Measurements from ENCODE around the gene TCF7L2. TPM values are rescaled to one million over a fixed set of nuclear protein-coding genes. Genes with fewer than 3 reads are reported as not detected.

Gene TCF7L2
- total and polyA plus RNA-seq, 8 donors: 6.7 to 179 (median 61.7) TPM

DNA sequence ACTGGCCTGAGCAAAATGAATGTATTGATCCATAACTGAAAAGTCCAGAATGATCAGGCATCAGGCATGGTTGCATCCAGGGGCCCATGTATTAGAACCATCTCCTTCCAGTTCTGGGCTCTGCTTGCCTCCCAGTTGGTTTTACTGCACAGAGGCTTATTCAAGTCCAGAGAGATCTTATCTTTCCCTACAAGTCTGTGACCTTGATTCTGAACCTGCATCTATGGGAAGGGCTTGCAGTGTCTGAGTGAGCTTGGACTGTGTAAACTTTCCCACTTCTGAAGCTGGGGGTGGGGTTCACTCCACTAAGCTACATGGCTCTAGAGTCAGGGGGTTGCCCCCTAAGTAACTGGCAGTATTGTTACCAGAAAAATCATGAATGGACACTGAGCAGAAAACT is 136.2 kb downstream of the TCF7L2 start:
- H3K27me3 ChIP-seq: no peaks in the 10 kb centered on the region
- H3K9me3 ChIP-seq: no peaks in the 10 kb centered on the region
- H3K36me3 ChIP-seq: peaks cover 0 to 6% (median 2%) of the 10 kb centered on the region in 4 donors
- peak in 1 of 2 donors; percentile 22 for DNase-seq
- intact Hi-C loops (cut with DNase I; ENCODE audit: low total_unique reads): no loop called here
- peak overlapping the region; percentile 26 to 85 (median 79) for H3K27ac ChIP-seq
- H3K4me3 ChIP-seq: no peak overlapping the region
- TF ChIP-seq POLR2AphosphoS5 (IDR thresholded peaks at IDR 0.05) (no peak), POLR2A (IDR thresholded peaks at IDR 0.05) (no peak), EP300 (IDR thresholded peaks at IDR 0.05) (no peak)
- TF ChIP-seq, protein P1, sequence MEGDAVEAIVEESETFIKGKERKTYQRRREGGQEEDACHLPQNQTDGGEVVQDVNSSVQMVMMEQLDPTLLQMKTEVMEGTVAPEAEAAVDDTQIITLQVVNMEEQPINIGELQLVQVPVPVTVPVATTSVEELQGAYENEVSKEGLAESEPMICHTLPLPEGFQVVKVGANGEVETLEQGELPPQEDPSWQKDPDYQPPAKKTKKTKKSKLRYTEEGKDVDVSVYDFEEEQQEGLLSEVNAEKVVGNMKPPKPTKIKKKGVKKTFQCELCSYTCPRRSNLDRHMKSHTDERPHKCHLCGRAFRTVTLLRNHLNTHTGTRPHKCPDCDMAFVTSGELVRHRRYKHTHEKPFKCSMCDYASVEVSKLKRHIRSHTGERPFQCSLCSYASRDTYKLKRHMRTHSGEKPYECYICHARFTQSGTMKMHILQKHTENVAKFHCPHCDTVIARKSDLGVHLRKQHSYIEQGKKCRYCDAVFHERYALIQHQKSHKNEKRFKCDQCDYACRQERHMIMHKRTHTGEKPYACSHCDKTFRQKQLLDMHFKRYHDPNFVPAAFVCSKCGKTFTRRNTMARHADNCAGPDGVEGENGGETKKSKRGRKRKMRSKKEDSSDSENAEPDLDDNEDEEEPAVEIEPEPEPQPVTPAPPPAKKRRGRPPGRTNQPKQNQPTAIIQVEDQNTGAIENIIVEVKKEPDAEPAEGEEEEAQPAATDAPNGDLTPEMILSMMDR (IDR thresholded peaks at IDR 0.05): no peak
- peaks cover 26 to 67% (median 43%) of the 10 kb centered on the region in 4 donors for H3K4me1 ChIP-seq

DNA sequence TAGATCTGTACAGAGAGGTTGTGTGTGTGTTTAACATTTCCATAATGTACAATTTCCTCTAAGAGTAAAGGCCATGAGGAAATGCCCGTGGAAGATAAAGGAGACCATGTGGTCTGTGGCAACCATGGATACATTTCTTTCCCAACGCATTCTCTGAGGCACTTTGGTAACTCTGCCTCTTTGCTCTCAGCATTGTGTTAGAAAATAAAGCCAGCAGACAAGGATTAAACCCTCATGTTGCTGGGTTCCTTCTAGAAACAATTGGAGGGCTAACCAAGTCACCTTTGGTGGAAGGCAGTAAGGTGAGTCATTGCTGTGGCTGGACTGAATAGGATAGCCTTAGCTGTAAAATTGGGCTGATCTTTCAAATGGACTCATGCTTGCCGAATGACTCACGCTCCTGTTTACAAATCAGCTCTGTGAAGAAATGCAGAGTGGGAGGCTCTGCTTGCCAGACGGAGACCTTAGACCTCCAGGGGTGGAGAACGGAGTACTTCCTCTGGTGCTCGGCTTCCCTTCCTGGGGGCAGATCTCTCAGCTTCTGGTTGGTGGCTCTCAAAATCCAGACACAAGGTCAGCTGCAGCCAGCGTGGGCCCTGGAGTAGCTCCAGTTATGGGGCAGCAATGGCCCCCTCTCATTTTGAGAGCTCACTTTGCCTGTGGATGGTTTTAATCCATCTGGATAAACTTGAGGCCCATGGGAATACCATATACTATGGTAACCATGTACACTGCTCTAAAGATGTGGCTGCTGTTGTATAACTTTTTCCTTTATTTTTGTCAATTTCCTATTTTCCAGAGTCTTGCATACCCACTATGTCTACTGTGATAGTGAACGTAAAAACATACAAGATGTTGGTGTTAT is 137.3 kb downstream of the TCF7L2 start:
- H3K4me3 ChIP-seq: no peak overlapping the region
- DNase-seq: peak; percentile 66 to 81
- H3K27me3 ChIP-seq: no peaks in the 10 kb centered on the region
- H3K36me3 ChIP-seq: peaks cover 0 to 6% (median 2%) of the 10 kb centered on the region in 4 donors
- intact Hi-C loops (cut with DNase I; ENCODE audit: low total_unique reads): no loop called here
- peaks cover 25 to 73% (median 48%) of the 10 kb centered on the region in 4 donors for H3K4me1 ChIP-seq
- TF ChIP-seq, protein P1 (IDR thresholded peaks at IDR 0.05): no peak
- TF ChIP-seq POLR2AphosphoS5 (IDR thresholded peaks at IDR 0.05): peak in 2 of 3 donors; percentile 74 to 95
- H3K27ac ChIP-seq: peak overlapping the region; percentile 69 to 85 (median 81)
- WGBS, 5 donors: 36 to 45% (median 39%) methylated on average over 9 of the region's 9 CpGs
- no peaks in the 10 kb centered on the region for H3K9me3 ChIP-seq

DNA sequence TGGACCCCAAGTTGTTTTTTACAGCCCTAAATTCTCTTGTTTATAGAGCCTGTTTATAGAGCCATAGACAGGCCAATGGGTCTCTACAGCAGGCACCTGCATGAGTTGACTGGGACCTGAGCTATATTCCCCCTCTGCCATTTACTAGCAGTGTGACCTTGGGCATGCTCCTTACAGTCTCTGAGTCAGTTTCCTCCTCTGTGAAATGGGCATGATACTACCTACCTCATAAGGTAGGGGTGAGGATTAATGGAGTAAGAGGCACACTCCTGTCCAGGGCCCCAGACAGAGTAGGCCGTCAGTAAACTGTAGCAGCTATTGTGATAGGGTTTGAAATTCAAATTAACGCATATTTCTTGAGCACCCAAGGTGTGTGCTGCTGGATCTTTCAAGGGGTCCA is 138.1 kb downstream of the TCF7L2 start:
- TF ChIP-seq, protein P1 (IDR thresholded peaks at IDR 0.05): no peak
- TF ChIP-seq EP300 (IDR thresholded peaks at IDR 0.05): no peak
- no peak for TF ChIP-seq POLR2A (IDR thresholded peaks at IDR 0.05)
- TF ChIP-seq POLR2AphosphoS5 (IDR thresholded peaks at IDR 0.05): no peak
- Histone ChIP-seq H3K36me3 (peaks cover 0 to 6% (median 2%) of the 10 kb centered on the region in 4 donors), H3K4me3 (no peak overlapping the region), H3K27ac (peak overlapping the region in 4 of 5 donors; percentile 31 to 85 (median 81)), H3K4me1 (peaks cover 32 to 73% (median 50%) of the 10 kb centered on the region in 4 donors), H3K9me3 (no peaks in the 10 kb centered on the region), H3K27me3 (no peaks in the 10 kb centered on the region)
- intact Hi-C loops (cut with DNase I; ENCODE audit: low total_unique reads): no loop called here
- DNase-seq: no peak
- WGBS, 5 donors: 87 to 100% (median 97%) methylated on average over 2 of the region's 2 CpGs

DNA sequence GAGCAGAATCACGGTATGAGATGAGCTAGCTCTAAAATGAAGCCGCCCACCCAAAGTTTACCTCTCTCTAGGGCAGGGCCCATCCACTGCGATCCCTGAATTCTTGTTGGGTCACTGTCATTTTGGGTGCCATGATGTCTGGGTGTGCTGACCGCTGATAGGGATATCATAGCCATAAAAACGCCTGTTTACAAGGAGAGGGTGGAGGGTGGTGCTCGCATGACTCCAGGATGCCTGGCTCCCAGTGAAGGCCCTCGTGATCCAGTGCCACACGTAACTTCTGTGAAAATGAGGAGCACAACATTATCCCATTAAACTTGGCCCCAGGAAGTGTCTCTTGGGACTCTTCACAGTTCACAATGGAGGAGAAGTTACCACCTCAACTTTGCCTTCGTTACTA is 139.5 kb downstream of the TCF7L2 start:
- intact Hi-C loops (cut with DNase I; ENCODE audit: low total_unique reads): no loop called here
- no peaks in the 10 kb centered on the region for H3K9me3 ChIP-seq
- TF ChIP-seq POLR2AphosphoS5 (IDR thresholded peaks at IDR 0.05): no peak
- no peak for TF ChIP-seq EP300 (IDR thresholded peaks at IDR 0.05)
- TF ChIP-seq, protein P1 (IDR thresholded peaks at IDR 0.05): no peak
- no peak for TF ChIP-seq POLR2A (IDR thresholded peaks at IDR 0.05)
- peaks cover 0 to 6% (median 2%) of the 10 kb centered on the region in 4 donors for H3K36me3 ChIP-seq
- 78 to 88% (median 86%) methylated on average over 9 of the region's 9 CpGs for WGBS, 5 donors
- peaks cover 40 to 77% (median 57%) of the 10 kb centered on the region in 4 donors for H3K4me1 ChIP-seq
- no peaks in the 10 kb centered on the region for H3K27me3 ChIP-seq
- H3K27ac ChIP-seq: peak overlapping the region in 3 of 5 donors; percentile 8 to 85 (median 19)
- peak in 1 of 2 donors; percentile 13 for DNase-seq
- H3K4me3 ChIP-seq: no peak overlapping the region

Measured in stomach (tissue), 9 donors.